ENCODE results near the gene MLPH.

- TF ChIP-seq, protein P1, sequence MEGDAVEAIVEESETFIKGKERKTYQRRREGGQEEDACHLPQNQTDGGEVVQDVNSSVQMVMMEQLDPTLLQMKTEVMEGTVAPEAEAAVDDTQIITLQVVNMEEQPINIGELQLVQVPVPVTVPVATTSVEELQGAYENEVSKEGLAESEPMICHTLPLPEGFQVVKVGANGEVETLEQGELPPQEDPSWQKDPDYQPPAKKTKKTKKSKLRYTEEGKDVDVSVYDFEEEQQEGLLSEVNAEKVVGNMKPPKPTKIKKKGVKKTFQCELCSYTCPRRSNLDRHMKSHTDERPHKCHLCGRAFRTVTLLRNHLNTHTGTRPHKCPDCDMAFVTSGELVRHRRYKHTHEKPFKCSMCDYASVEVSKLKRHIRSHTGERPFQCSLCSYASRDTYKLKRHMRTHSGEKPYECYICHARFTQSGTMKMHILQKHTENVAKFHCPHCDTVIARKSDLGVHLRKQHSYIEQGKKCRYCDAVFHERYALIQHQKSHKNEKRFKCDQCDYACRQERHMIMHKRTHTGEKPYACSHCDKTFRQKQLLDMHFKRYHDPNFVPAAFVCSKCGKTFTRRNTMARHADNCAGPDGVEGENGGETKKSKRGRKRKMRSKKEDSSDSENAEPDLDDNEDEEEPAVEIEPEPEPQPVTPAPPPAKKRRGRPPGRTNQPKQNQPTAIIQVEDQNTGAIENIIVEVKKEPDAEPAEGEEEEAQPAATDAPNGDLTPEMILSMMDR (IDR thresholded peaks at IDR 0.05; ENCODE audit: low read depth, low read length), result no peak
- TF ChIP-seq POLR2A (IDR thresholded peaks at IDR 0.05; ENCODE audit: extremely low read depth, insufficient read length), result no peak
- TF ChIP-seq, protein P2, sequence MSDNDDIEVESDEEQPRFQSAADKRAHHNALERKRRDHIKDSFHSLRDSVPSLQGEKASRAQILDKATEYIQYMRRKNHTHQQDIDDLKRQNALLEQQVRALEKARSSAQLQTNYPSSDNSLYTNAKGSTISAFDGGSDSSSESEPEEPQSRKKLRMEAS (IDR thresholded peaks at IDR 0.05; ENCODE audit: low read depth, low read length), result no peak
- TF ChIP-seq MYC (IDR thresholded peaks at IDR 0.05; ENCODE audit: low read depth, low read length), result no peak
Measured at GRCh38 chr2:237459741-237460174, 27.3 kb upstream of the MLPH start.

All from NB4 (cell line).